ENCODE results near the gene MTARC2.
A peak's percentile ranks its signal among the peaks of the same experiment; 100 is the strongest.
"Not testable (repeated sequence)": the region's sequence is repeated elsewhere in the genome, so short reads cannot be mapped to it uniquely, and the experiment has no call there.

Gene MTARC2

DNA sequence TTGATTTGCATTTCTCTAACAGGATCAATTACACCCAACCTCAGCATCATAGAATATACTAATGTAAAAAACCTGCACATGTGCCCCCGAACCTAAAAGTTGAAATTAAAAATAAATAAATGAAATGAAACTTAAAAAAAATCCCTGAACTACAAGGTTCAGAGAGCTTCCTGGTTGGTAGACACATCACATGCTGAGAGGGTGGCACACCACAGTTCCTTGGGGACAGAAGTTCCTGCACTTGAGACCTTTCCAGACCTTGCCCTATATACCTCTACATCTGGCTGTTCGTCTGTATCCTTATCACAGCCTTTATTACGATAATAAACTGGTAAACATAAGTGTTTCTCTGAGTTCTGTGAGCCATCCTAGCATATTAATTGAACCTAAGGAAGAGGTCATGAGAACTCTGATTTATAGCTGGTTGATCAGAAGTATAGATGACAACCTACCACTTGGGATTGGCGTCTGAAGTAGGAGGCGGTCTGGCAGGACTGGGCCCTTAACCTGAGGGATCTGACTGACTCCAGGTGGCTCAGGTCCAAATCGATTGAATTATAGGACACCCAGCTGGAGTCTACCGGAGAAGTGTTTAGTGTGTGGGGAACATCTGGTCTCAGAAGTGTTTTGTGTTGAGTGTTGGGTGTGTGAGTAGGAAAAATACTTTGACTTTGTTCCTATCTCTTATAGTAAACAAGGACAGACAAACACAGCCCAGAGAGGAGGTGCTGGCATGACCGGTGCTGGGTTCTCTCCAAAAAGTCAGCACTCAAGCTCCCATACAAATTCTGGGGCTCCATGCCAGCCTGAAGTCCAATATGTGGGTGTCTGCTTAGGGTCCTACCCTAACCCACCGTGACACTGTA lies 39.0 kb upstream of the MTARC2 start:
- Mint-ChIP-seq H3K27ac (no peak overlapping the region), H3K36me3 (ENCODE audit: low read depth) (no peaks in the 10 kb centered on the region), H3K4me3 (no peak overlapping the region), H3K27me3 (ENCODE audit: low read depth, poor library complexity) (peaks cover 12% of the 10 kb centered on the region), H3K4me1 (peaks cover 14% of the 10 kb centered on the region), H3K9me3 (peaks cover under 1% of the 10 kb centered on the region)
- DNase-seq, result no peak
- TF ChIP-seq, protein P1, sequence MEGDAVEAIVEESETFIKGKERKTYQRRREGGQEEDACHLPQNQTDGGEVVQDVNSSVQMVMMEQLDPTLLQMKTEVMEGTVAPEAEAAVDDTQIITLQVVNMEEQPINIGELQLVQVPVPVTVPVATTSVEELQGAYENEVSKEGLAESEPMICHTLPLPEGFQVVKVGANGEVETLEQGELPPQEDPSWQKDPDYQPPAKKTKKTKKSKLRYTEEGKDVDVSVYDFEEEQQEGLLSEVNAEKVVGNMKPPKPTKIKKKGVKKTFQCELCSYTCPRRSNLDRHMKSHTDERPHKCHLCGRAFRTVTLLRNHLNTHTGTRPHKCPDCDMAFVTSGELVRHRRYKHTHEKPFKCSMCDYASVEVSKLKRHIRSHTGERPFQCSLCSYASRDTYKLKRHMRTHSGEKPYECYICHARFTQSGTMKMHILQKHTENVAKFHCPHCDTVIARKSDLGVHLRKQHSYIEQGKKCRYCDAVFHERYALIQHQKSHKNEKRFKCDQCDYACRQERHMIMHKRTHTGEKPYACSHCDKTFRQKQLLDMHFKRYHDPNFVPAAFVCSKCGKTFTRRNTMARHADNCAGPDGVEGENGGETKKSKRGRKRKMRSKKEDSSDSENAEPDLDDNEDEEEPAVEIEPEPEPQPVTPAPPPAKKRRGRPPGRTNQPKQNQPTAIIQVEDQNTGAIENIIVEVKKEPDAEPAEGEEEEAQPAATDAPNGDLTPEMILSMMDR (IDR thresholded peaks at IDR 0.05), result no peak

DNA sequence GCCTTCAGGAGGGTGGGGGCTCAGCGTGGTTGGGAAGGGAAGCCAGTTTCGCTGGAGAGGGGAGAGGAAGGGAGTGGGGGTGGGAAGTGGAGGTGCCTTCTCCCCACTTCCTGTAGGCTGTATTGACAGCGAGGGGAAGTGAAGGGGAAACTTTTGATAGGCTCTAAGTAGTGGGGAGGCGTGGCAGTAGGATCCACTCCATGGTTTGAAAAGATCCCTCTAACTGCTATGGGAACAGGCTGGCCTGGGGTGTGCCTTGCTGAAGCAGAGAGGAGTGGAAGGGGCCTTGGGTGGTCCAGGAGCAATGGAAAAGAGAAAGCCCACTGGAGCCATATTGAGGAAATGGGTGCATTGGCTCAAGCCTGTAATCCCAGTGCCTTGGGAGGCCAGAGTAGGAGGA lies 37.8 kb upstream of the MTARC2 start:
- Mint-ChIP-seq H3K9me3 (peaks cover 11% of the 10 kb centered on the region), H3K4me3 (no peak overlapping the region), H3K27ac (no peak overlapping the region), H3K27me3 (ENCODE audit: low read depth, poor library complexity) (peaks cover 19% of the 10 kb centered on the region), H3K36me3 (ENCODE audit: low read depth) (no peaks in the 10 kb centered on the region), H3K4me1 (peaks cover 11% of the 10 kb centered on the region)
- no peak for DNase-seq
- TF ChIP-seq, protein P1 (IDR thresholded peaks at IDR 0.05), result no peak

DNA sequence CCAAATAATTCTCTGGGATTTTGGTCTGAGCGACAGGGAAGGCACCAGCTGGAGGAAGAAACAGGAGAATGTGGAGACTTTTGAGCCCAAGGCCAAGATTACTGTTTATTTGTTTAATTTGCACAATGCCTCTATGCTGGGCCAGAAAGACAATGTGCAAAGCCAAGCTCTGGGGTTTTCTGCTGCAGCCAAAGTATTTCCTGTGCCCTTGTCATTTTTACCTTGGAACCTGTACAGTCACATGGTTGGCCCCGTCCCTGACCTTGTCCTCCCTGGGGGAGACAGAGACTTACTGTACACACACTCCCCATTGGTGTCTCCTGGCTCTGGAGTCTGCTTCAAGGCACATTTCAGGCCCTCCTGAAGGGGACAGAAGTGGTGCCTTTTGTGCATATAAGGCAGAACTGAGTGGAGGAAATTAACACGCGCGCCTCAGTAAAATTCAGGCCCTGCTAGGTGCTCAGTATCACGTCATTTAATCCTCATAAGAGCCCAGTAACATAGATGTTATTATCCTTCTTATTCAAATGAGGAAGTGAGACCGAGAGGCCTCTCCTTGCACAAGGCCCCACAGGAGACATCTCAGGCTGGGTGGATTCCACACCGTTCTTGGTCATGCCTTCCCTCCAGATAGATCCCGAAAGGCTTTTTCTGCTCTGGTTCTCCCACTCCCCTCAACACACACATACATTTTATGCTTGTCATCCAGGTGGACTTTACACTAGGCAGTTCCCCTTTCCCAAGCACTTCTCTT lies 36.9 kb upstream of the MTARC2 start:
- peaks cover 8% of the 10 kb centered on the region for H3K4me1 Mint-ChIP-seq
- no peak for DNase-seq
- TF ChIP-seq, protein P1 (IDR thresholded peaks at IDR 0.05), result no peak
- H3K27ac Mint-ChIP-seq, result no peak overlapping the region
- H3K27me3 Mint-ChIP-seq (ENCODE audit: low read depth, poor library complexity), result peaks cover 16% of the 10 kb centered on the region
- no peak overlapping the region for H3K4me3 Mint-ChIP-seq
- peaks cover 20% of the 10 kb centered on the region for H3K9me3 Mint-ChIP-seq
- H3K36me3 Mint-ChIP-seq (ENCODE audit: low read depth), result no peaks in the 10 kb centered on the region

DNA sequence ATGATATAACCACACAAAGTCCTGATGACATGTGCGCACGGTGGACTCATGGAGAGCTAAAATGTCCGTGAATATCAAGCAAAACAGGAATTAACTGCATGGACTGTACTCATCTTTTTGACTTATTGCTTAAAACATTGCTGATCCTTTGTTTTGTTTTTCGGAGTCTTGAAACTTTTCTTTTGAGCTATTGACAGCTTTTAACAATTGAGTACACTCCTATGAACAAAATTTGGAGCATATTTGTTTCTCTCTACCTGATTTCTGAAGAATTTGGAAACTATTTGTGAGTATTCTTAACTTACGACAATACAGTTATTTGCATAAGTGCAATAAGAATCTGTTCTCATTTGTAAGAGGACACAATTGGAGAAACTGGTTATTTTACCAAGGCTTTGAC lies 32.1 kb upstream of the MTARC2 start:
- H3K27me3 Mint-ChIP-seq (ENCODE audit: low read depth, poor library complexity), result peaks cover 17% of the 10 kb centered on the region
- H3K27ac Mint-ChIP-seq; H3K4me1 Mint-ChIP-seq; H3K4me3 Mint-ChIP-seq; DNase-seq; H3K36me3 Mint-ChIP-seq (ENCODE audit: low read depth): not testable (repeated sequence)
- H3K9me3 Mint-ChIP-seq, result peaks cover 40% of the 10 kb centered on the region

DNA sequence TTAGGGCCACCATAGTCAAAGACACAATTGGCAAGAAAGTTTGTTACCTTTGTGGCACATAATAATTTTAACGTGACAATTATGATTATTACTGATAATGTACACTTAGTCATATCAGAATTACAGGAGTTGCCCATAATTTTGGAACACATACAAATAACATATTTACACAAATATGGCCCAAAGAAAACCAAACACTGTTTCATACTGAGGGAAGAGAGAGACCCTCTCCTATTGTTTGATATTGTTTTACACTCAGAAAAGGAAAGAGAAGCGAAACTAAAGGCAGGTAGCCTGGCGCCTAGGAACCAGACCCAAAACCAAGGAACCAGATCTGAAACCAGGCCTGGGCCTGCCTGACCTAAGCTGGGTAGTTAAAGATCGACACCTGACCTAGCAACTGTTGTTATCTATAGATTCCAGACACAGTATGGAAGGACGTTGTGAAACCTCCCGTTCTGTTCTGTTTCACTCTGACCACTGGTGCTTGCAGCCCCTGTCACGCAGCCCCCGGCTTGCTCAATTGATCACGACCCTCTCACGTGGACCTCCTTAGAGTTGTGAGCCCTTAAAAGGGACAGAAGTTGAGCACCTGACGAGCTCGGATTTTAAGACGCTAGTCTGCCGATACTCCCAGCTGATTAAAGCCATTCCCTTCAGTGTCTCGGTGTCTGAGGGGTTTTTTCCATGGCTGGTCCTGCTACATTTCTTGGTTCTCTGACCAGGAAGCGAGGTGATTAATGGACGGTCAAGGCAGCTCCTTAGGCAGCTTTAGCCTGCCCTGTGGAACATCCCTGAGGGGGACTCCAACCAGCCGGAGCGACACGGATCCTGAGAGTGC lies 30.1 kb upstream of the MTARC2 start:
- peaks cover 40% of the 10 kb centered on the region for H3K9me3 Mint-ChIP-seq
- H3K4me1 Mint-ChIP-seq, result peaks cover 7% of the 10 kb centered on the region
- no peaks in the 10 kb centered on the region for H3K36me3 Mint-ChIP-seq (ENCODE audit: low read depth)
- H3K27ac Mint-ChIP-seq, result peak overlapping the region; percentile 64
- peaks cover 17% of the 10 kb centered on the region for H3K27me3 Mint-ChIP-seq (ENCODE audit: low read depth, poor library complexity)
- H3K4me3 Mint-ChIP-seq, result no peak overlapping the region
- DNase-seq, result no peak
- TF ChIP-seq, protein P1 (IDR thresholded peaks at IDR 0.05), result no peak

DNA sequence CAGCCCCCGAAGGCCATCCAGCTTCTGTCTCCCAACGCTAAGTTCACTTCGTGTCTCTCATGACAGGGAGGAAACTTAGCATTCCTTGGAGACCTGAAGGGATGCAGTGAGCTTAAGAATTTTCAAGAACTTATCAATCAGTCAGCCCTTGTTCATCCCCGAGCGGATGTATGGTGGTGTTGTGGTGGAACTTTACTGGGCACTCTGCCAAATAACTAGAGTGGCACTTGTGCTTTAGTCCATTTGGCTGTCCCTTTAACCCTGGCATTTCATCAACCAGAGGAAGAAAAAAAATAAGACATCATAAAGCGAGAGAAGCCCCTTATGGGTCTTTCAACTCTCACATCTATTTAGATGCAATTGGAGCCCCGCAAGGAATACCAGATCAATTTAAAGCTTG lies 26.9 kb upstream of the MTARC2 start:
- H3K36me3 Mint-ChIP-seq (ENCODE audit: low read depth); H3K4me1 Mint-ChIP-seq; H3K4me3 Mint-ChIP-seq; DNase-seq; H3K27ac Mint-ChIP-seq; H3K27me3 Mint-ChIP-seq (ENCODE audit: low read depth, poor library complexity): not testable (repeated sequence)
- peaks cover 26% of the 10 kb centered on the region for H3K9me3 Mint-ChIP-seq
